ENCODE data around the gene TIMP2.
"Not testable (repeated sequence)": the region's sequence is repeated elsewhere in the genome, so short reads cannot be mapped to it uniquely, and the experiment has no call there.

The TIMP2 gene

GRCh38 chr17:78891406-78892061 lies 33.7 kb downstream of the TIMP2 start:
- in situ Hi-C loops (cut with HindIII; ENCODE audit: low sequenced_read_pairs), result no loop called here

GRCh38 chr17:78890498-78890897 lies 34.7 kb downstream of the TIMP2 start:
- in situ Hi-C loops (cut with HindIII; ENCODE audit: low sequenced_read_pairs), result no loop called here

DNA sequence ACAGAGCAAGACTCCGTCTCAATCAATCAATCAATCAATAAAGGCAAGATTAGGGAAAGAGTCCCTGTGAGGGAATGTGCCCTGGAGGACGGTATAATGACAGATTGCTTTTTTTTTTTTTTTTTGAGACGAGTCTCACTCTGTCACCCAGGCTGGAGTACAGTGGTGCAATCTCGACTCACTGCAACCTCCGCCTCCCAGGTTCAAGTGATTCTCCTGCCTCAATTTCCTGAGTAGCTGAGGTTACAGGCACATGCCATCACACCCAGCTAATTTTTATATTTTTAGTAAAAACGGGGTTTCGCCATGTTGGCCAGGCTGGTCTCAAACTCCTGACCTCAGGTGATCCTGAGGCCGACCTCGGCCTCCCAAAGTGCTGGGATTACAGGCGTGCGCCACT lies 35.1 kb downstream of the TIMP2 start:
- in situ Hi-C loops (cut with HindIII; ENCODE audit: low sequenced_read_pairs), result not testable (repeated sequence)

GRCh38 chr17:78889531-78889930 lies 35.7 kb downstream of the TIMP2 start:
- in situ Hi-C loops (cut with HindIII; ENCODE audit: low sequenced_read_pairs), result no loop called here

DNA sequence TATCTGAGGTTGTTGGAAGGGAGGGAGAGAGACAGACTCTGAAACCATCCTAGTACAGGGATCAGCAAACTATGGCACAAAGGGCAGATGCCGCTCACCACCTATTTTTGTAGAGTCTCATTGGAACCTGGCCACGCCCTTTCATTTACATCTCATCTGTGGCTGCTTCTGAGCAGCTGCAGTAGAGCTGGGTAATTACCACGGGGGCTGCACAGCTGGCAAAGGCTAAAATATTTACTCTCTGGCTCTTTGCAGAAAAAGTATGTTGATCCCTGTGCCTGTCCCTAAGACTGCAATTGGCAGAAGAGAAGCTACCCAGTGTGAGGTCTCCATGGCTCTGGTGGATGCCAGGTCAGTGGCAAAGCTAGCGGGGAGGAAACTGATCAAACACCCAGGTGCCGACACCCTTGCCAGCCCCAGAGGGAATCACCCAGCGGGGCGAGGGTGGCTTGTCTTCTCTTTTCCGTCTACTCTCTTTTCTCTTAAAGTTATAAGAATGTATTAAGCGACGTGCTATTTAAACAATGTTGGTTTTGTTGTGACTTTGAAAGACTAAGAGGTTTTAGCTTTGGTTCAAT lies 36.2 kb downstream of the TIMP2 start:
- in situ Hi-C loops (cut with HindIII; ENCODE audit: low sequenced_read_pairs), result no loop called here

DNA sequence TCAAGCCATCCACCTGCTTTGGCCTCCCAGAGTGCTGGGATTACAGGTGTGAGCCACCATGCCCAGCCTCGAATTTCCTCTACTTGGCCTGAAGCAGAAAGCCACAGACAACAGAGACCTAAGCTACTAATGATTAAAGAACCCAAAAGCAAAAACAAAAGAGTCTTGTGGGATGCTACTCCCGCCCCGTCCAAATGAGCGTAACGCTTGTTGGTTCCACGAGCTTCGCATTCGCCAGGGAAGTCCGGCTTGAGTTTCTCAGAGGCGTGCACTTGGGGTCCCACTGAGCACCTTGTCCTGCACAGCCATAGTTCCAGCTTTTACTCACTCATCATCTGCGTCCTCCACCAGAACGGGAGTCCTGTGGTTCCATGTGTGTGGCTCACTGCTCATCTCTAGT lies 38.2 kb downstream of the TIMP2 start:
- in situ Hi-C loops (cut with HindIII; ENCODE audit: low sequenced_read_pairs), result no loop called here

DNA sequence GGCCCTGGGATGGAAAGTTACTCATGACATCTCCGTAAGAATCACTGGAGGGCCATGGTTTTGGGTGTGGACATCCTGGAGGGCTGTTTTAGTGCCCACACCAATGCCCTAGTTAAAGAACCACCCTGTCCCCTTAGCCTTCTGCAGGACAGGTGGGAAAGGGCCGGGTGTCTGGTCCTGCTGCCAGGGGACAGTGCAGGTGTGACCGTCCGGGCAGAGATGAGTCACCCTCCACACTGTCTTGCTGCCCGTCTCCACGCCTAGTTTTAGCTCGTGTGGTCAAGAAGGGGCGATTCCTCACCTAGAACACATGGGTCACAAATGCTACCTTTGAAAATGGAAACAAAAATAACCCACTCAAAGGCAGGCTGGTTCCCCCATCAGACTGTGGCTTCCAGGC lies 39.2 kb downstream of the TIMP2 start:
- in situ Hi-C loops (cut with HindIII; ENCODE audit: low sequenced_read_pairs), result no loop called here

DNA sequence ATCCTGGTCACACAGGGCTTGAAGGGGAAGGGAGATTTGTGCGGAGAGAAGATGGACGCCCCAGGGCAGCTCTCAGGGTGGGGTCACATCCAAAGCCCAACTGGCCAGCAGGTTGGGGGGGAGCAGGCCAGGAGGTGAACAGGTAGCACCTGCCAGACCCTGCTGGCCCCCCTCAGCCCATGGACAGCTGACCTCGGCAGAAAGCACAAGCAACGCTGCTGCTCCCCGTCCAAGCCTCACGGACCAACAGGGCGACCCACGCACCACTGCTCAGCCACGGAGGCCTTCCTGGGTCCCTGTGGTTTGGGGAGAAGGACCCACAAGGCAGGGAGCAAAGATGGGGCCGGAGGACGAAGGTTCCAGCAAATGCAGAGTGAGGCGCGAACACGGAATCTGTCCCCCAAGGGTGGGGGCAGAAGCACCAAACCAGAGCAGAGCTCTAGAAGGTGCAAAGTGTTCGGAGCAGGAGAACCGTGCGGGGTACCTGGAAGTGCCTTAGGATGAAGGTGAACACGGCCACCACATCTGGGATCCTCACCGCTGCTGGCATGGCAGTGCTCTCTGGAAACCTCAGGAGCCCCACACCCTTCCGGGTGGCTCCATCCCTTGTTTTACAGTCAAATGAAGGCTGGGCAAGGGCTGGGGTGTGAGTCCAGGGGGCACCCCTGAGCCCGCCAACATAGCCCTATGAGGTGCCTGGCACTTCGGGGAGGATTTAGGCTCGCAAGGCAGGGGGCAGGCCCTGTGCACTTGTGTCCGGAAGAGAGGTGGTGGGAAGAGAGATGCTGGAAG lies 40.1 kb downstream of the TIMP2 start:
- in situ Hi-C loops (cut with HindIII; ENCODE audit: low sequenced_read_pairs), result no loop called here

DNA sequence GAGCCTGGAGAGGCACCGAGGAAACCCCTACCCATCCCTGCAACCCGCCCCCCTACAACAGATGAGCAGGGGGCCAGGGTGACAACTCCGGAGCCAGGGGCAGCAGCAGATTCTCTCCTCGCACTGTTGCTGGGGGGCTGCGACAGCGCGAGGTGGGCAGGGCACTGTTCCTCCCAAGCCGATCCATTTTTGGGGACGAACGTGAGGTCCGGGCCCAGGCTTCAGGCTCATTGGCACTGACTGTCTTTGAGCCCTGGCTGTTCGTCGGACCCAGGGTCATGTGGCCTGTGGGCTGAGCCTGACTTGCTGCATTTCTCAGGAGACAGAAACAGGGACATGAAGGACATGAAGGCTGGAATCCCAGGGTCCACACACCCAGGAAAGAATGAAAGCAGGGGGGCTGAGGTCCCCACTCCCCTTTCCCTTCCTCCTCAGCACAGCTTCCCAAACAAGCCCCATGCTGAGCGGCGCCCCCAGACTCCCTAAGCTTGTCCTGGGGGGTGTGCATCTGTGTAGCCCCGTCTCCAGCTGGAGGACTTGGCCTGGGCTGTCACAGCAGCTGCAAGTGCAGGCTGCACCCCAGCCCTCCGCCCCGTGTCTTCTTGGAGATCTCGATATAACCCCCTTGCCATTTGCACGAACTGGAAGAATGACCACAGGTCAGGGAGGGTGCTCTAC lies 40.9 kb downstream of the TIMP2 start:
- in situ Hi-C loops (cut with HindIII; ENCODE audit: low sequenced_read_pairs), result no loop called here

DNA sequence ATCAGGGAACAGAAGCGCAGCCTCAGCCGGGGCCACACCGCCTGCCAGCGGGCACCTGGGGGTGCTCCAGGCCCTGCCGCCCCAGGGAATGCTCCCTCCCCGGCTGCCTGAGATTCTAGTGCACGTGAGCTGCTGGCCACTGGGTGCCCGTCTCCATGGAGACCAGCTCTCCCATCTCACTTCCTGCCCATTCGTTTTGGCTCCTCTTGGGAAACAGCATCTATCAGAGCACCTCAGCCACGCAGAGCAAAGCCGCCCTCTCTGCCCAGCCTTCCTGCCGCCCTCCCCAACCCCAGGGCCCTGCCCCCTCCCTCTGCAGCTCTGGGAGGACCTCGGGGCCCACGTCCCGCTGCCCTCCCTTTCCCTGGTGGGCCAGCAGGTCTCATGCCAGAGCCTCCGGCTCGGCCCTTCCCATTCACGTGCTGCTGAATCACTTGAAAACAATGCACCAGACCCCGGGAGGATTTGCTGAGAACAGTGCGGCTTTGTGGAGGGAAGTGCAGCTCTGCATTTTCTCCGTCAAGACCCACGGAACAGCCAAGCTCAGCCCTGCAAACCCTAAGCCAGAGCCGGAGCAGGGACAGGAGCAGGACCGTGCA lies 41.6 kb downstream of the TIMP2 start:
- in situ Hi-C loops (cut with HindIII; ENCODE audit: low sequenced_read_pairs), result no loop called here

DNA sequence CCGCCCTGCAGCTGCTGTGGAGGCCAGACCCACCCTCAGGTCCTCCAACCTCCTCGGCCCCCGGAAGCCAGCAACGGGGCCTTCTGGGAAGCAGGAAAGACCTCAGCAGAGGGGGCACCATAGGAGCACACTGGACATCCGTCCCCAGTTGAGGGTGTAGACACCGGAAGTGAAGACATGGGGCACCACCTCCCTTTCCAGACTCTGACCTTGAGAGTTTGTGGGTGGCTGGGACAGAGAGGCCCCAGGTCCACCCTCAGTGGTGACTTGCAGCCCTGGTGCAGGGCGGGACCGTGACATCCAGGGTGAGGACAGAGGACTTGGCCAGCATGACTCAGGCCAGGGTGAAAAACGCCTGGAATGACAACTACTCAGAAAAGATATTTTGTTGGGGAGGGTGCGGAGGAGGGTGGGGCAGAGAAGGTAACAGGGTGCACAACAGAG lies 42.1 kb downstream of the TIMP2 start:
- in situ Hi-C loops (cut with HindIII; ENCODE audit: low sequenced_read_pairs), result no loop called here

- in situ Hi-C loops (cut with HindIII; ENCODE audit: low sequenced_read_pairs), result no loop called here
Observed at GRCh38 chr17:78882540-78883088, 42.6 kb downstream of the TIMP2 start.

- in situ Hi-C loops (cut with HindIII; ENCODE audit: low sequenced_read_pairs), result no loop called here
Observed at GRCh38 chr17:78879635-78880186, 45.5 kb downstream of the TIMP2 start.

- in situ Hi-C loops (cut with HindIII; ENCODE audit: low sequenced_read_pairs), result no loop called here
Observed at GRCh38 chr17:78878871-78879527, 46.2 kb downstream of the TIMP2 start.

DNA sequence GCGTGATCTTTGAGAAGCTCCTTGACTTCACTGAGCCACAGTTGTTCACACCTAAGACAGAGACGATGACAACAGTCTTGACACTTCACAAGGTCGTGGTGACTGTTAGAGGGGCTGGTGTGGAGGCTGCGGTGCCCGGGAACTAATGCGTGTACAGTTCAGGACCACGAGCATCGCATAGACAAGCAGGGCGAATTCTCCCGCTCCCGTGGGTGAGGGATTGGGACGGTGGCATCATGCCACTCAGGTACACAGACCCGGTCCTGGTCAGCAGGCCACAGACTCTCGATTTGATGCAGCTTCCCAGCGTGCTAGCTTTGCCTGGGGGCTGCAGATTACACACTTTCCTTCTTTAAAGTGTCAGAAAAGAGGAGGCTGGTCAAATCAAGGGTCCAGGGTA lies 46.9 kb downstream of the TIMP2 start:
- in situ Hi-C loops (cut with HindIII; ENCODE audit: low sequenced_read_pairs), result no loop called here

DNA sequence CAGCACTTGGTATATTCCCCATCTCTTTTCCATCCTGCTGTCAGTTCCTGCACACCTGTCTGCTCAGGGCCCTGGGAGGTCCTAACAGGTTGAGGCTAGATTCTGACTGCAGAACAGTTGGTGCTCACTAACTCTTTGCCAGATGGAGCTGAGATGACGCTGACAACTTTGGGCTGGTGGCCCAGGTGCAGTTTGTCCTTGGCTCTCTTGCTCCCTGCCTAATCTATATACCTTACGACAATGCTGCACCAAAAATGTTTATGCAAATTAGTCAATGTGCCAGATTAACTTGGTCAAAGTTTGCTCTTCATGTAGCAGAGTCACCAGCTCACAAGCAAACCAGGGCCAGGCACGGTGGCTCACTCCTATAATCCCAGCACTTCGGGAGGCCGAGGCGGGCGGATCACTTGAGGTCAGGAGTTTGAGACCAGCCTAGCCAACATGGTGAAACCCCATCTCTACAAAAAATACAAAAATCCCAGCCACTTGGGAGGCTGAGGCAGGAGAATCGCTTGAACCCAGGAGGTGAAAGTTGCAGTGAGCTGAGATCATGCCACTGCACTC lies 48.2 kb downstream of the TIMP2 start:
- in situ Hi-C loops (cut with HindIII; ENCODE audit: low sequenced_read_pairs), result not testable (repeated sequence)

DNA sequence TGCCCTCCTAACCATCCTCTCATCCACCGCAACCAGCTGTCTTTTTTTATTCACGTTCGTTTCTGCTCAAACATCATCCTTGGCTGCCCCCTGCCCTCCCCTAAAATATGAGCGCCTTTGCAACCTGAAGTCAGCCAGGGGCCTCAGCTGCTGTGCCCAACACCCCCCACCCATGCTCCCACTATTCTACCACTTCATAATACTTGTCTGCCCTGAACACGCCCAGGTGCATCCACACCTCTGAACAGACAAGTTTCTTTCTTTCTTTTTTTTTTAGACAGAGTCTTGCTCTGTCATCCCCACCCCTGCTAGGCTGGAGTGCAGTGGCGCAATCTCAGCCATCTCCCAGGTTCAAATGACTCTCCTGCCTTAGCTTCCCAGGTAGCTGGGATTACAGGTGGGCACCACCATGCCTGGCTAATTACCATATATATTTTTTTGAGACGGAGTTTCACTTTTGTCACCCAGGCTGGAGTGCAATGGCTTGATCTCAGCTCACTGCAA lies 49.0 kb downstream of the TIMP2 start:
- in situ Hi-C loops (cut with HindIII; ENCODE audit: low sequenced_read_pairs), result no loop called here

DNA sequence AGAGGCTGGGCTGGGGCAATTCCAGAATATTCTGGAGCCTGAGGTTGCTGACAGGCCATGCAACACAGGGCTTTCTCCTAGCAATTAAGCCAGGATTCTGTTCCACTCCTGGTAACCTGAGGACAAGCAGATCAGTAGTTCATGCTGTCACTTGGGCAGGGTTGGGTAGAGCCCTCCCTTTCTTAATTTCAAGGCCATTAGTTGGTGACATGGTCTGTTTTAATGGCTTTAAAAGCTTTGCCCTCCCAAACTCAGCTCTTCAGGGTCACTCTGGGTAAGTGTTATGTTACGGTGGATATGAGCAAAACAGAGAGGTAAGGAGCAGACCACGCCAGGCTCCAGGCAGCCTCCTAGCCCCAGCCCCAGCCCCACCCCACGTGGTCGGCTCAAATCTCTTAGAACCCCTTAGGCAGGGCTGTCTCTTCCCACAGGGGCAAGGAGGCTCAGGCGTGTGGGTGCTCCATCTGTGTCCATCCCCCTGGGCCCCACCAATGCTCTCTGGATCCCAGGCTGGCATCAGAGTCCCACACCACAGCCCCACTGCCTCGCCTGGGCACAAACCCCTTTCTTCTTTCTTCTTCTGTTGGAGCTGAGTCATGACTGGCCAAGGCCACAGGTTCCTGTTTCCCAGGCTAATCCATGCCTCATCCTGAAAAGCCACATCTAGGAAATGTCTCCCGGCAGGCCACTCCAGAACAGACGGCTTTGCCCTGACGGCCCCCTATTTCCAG lies 49.7 kb downstream of the TIMP2 start:
- in situ Hi-C loops (cut with HindIII; ENCODE audit: low sequenced_read_pairs), result no loop called here

All from endothelial cell of hepatic sinusoid (primary cell).